Measurements from ENCODE around the gene ALMS1.
"Not testable (repeated sequence)": the region's sequence is repeated elsewhere in the genome, so short reads cannot be mapped to it uniquely, and the experiment has no call there.

ALMS1 gene

DNA sequence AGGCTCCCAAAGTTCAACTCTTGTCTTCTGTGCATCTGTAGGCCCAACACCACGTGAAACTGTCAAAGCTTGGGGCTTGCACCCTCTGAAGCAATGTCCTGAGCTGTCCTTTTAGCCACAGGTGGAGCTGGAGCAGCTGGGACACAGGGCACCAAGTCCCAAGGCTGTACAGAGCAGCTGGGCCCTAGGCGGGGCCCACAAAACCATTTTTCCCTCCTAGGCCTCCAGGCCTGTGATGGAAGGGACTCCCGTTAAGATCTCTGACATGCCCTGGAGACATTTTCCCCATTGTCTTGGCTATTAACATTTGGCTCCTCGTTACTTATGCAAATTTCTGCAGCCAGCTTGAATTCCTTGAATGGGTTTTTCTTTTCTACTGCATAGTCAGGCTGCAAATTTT lies 145.1 kb downstream of the ALMS1 start:
- DNase-seq: not testable (repeated sequence)

DNA sequence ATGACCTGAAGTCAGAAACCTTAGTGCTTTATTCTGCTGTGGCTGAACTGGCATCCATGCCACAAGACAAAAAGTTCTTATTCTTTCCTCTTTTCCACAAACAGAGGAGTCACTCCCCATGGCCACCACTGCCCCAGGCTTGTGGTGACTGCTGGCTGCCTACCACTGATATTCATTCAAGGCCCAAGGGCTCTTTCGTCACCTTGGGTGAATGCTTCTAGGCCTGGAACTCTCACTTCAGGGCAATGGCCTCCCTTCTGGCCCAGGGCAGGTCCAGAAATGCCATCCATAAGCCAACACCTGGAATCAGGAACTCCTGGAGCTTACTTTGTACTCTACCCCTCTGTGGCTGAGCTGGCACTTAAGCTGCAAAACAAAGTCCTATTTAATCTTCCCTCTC lies 146.7 kb downstream of the ALMS1 start:
- no peak for DNase-seq

DNA sequence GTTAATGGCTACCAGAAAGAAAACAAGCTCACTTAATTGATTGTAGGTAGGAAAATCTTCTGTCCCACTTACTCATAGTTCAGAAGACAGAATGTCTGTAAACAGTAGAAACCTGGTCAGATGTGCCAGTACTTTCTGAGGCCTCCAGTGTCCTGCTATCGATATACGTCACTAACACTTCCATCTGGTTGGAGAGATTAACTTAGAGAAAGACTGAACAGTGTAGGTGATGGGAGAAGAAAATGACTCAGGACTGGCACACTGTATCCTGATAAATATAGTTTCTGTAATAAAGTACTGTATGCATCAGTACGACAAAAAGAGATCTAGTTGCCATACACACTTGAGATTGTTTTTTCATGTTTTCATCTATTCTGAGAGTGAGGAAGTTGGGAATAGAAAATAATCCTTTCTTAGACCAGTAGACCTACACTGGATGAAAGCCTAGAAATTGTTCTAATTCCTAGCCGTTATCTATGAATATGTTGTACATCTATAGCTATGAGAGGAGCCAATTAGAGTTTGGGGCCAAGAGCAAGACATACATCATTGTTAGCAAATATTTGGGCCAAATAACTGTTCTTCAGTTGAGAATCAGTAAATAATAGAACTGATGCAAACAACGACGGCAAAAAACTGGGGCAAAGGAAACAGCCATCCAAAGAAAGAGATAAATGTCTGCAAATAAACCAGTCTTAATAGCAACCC lies 150.7 kb downstream of the ALMS1 start:
- no peak for DNase-seq

DNA sequence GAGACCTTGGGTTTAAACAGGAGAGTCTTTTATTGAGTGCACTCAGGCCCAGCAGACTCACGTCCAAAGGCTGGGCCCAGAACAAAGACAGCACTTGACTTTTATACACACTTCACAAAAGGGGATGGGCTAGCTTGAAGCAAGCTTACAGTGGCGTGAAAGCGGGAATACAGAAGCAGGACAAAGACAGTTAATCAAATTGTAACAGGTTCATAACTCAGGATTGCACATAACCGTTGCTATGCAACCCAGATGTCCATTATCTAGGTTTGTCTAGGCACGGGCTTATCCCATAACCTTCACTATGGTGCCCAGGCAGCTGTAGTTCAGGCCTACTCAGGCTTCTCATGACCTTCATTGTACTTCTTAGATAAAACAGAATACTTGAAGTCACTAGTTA lies 175.2 kb downstream of the ALMS1 start:
- not testable (repeated sequence) for DNase-seq

DNA sequence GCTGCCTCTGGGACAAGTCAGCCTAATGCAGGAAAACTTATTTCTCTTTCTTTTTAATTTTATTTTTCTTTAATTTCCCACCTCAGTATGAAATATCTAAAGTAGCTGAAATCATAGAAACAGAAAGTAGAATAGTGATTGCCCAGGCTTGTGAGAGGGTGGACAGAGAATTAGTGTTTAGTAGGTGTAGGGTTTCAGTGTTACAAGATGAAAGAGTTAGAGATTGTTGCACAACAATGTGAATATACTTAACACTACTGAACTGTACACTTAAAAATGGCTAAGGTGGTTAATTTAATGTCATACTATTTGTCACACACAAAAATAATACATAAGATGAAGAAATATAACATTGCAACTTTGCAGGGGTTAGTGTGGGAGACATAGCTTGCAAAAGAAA lies 175.8 kb downstream of the ALMS1 start:
- DNase-seq: no peak

DNA sequence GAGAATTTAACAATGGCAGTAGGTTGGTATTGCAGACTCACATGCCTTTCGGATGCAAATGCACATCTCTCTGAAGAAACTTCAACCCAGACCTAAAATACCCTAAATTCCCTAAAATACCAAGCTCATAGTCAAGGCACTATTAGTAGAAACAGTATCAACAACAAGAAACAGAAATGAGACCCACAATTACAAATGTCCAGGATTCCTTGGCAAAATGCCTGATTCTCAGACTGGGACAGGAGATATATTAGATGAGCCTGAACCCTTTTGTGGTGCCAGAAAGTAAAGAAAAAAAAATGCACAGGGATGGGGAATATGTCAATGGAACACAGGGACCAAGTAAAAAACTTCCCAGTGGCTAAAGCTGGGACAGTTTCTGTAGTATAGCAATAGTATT lies 179.3 kb downstream of the ALMS1 start:
- no peak for DNase-seq

DNA sequence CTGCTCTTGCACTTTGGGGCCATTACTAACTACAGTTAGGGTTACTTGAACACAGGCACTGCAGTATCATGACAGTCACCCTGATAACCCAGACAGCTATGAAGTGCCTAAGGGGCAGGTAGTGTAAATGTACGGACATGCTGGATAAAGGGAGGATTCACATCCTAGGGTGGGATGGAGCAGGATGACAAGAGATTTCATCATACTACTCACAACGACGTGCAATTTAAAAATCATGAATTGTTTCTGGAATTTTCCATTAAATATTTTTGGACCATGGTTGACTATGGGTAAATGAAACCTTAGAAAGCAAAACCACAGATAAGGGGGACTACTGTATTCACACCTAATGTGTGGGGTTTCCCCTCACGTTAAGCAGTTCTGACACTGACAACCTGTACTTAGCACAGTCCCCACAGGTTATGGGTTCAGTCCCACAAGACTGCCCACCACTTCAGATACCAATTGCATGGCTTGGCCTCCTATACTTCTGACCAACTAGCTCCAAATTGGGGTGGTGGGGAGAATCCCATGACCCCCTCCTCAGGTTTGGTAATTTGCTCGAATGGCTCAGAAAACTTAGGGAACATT lies 180.7 kb downstream of the ALMS1 start:
- no peak for DNase-seq

DNA sequence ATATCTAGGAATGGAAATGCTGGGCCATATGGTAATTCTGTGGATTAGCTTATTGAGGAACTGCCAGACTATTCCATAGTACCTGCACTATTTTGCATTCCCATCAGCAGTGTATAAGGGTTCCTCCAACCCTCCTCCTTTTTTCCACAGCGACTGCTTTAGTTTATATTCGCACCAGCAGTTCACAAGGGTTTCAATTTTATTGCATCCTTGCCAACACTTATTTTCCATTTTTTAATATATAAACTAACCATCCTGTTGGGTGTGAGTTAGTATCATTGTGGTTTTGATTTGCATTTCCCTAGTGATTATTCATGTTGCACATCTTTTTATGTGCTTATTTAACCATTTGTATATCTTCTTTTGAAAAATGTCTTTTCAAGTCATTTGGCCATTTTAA lies 189.6 kb downstream of the ALMS1 start:
- no peak for DNase-seq

DNA sequence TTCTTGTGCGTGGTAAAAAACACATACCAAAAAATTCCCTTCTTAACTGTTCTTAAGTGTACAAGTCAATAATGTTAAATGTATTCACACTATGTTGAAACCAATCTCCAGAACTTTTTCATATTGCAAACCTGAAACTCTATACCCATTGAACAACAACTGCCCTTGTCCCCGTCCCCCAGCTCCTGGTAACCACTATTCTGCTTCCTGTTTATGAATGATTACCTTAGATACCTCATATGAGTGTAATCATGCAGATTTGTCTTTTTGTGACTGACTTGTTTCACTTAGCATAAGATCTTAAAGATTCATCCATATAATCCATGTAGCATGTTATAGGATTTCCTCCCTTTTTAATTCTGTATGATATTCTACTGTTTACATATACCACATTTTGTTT lies 196.7 kb downstream of the ALMS1 start:
- DNase-seq: no peak

DNA sequence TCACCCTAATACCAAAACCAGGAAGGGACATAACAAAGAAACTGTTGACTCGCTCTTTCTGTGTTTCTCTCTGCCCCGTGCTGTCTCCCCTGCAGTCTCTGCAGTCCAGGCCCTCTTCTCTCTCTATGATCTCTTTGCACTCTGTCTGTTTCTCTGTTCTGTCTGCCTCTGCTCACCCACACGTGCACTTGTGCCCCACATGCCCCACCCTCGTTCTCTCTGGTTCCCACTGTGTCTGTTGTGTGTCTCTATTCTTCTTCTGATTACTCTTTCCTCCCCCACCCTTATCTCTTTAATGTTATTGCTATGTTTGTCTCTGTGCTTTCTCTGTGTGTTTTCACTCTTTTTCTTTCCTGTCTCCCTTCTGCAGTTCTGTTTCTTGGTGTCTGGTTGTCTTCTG lies 202.5 kb downstream of the ALMS1 start:
- no peak for DNase-seq

DNA sequence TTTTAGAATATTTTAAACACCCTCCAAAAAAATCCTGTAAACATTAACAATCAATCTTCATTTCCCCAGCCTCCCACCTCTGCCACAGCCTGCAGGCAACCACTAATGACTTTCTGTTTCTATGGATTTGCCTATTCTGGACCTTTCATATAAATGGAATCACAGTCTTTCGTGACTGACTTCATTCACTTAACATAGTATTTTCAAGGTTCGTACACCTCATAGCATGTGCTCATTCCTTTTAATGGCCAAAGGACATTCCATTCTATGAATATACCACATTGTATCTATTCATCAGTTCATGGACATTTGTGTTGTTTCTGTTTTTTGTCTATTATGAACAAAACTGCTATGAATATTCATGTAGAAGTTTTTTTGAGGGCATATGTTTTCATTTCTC lies 208.0 kb downstream of the ALMS1 start:
- no peak for DNase-seq

DNA sequence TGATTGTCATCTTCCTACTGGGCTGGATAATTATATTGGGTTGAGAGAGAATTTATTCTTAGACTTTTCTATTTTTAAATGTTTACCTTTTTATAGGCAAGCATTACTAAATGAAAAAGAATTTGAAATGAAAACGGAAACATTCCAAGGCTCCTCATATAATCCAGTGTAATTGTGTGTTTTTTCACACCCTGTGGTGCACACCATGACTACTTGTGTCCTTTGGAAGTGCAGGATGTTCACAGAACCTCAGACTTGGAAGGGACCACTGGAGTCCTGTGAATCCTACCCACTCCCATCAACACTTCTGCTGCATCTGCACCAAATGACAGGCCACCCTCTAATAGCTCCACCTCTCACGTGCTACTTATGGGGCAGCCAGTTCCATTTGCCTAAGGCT lies 208.6 kb downstream of the ALMS1 start:
- DNase-seq: no peak

DNA sequence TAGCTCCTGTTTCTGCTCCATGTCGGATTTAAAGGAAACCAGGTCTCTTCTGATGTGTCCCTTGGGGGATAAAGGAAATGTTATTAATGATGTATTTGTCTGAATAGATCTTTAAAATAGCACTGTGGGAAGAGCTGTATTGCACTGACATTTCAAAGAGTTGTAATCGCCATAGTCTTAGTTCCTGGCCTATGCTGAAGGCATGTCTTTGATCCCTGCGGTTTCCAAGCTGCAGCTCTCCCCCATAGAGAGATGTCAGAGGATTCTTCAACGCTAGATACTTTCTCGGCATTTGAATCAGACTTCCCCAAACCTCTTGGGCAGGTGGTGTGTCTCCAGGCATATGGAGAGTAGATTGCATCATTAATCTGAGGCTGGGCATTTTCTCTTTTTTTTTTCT lies 216.1 kb downstream of the ALMS1 start:
- no peak for DNase-seq

DNA sequence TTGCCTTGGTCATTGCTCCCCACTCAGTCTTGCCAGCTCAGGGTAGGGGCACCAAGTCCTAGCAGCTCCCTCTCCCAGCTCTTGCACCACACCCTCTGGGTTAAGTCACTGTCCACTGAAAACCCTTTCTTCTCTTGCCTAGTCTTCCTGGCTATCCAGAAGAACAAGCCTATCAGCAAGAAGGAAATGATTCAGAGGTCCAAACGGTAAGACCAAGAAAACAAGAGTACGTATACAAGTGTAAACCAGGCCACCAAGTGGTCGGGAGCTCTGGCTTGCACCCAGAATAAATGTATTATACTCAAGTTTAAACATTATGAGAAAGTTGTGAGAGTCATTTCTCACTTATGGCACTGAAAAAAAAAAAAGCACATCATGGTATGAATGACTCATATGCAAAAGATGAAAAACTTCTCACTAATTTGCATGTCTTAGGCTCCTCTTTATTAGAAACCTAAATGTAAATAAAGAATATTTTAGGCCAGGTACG lies 217.5 kb downstream of the ALMS1 start:
- DNase-seq: not testable (repeated sequence)

DNA sequence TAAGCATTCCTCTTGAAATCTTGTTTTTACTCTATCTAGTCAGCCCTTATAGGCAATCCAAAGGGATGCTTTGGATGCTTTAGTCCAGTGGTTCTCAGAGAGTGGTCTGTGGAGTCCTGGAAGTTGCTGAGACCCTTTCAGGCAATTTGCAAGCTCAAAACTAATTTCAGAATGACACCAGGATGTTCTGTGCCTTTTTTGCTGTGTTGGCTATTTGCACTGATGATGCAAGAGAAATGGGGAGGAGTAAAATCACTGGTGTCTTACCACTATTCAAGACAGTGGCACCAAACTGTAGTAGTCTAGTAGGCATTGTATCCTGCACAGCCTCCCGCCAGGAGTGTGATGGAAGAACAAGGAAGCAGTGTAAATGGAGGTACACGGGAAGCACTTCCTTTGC lies 219.0 kb downstream of the ALMS1 start:
- DNase-seq: not testable (repeated sequence)

DNA sequence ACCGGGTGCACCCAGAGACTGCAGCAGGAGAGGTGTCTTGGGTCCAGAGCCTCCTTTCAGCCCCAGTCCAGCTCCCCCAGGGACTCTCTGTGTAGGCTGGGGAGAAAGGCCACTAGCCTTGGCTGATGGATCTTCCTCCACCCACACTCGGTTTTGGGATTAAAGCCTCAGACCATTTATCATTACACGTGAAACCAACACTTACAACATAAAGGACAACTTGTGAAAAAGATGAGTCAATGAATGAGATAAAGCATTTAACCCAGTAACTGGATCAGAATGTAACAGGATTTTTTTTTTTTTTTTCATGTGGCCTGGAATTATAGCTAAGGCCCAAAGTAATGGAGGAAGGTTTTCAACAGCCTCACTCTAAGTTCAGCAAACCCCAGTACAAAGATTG lies 224.5 kb downstream of the ALMS1 start:
- DNase-seq: no peak

DNA sequence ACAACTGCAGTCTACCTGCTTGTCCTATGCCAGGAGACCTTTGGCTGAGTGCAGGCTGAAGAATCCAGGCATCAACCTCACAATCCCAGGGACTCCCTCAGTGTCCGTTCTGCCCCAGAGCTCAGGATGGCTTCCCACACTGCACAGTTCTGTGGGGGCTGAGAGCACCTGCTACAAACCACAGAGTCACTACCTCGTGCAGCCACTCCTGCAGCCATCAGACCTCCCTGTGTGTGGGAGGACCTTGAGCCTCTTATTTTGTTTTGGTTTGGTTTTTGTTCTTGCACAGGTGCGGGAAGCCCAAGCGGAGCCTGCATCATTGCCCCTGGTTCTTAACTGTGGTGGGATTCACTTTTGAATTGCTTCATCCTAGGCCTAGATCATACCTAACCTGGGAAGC lies 225.6 kb downstream of the ALMS1 start:
- DNase-seq: no peak

DNA sequence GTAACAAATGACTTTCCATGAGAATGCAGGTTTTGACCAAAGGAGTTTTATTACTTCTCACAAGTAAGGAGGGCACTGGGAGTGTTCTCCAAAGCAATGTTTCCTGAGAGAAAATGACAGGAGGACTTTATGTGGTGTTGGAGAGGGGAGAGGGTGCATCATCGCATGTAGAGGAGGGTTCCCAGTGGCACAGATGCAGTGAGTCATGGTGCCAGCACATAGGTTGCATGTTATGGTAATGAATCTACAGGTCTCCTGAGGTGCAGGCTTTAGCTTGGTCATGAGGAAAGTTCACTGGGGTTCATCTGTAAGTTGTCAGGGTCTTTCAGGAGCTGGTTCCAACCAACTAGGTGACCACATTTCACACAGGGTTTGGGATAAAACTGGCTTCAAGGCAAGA lies 226.2 kb downstream of the ALMS1 start:
- DNase-seq: no peak

DNA sequence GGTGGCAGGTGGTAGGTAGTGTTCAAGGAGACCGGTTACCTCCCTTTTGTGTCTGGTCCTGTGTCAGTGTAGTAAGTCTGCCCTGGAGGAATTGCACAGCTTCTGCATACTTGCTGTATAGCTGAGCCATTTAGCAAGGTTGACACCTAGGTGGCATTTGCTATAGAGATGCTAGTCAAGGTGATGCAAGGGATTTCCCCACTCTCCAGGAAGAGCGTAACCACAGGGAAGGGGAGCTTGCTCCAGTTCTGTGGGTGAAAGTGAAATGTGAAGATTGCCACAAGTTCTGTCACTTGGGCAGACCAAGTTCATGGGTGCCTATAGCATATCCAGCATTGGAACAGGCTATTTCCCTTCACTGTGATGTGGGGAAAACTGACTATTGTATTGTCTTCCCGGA lies 228.5 kb downstream of the ALMS1 start:
- no peak for DNase-seq

DNA sequence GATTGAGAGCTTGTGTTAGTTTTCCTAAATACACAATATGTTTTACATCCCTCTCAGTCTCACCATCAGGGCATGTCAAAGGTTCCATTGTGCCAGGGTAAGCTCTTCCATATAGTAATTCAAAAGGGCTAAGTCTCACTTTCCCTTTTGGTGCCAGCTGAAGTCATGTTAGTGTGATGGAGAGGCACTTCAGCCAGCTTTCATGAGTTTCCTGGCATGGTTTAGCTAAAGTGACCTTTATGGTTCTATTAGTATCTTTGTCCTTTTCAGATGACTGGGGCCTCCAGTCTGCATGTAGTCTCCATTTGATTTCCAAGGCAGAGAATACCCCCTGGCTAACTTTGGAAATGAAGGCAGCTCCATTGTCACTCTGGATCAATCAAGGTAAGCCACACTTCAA lies 229.4 kb downstream of the ALMS1 start:
- DNase-seq: no peak

DNA sequence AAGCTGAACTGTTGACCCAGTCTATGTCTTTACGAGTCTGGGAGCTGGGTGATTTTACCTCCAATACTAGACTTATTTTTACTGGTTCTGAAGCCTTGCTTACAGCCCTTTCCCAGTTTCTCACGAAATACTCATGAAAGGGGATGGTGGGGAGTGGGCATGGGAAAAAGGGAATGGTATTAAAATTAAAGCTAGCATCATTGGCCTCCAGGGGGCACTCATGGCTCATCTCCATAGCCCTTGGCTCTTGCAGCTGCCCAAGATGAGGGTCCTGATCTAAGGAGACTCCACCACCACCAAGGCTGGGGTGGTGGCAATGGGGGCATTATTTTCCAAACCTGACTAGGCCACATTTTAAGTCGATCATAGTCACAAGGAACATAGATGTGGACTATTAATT lies 234.3 kb downstream of the ALMS1 start:
- DNase-seq: not testable (repeated sequence)

DNA sequence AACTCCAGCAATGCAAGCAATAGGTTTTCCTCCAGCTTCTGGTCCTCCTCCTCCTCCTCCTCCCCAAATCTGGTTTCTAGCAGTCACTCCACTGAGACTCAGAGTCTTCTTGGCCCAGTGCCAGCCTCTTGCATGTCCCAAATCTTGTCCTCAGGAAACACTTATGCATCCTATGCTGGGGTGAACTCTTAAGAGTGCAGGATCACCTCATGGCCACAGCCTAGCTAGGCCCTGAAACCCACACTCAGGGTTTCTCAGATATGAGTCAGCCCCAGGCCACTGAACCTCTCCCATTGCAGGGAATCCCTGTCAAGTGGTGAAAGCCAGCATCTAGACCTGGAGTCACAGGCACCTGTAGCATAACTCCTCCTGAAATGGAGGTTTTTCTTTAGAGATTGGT lies 238.4 kb downstream of the ALMS1 start:
- not testable (repeated sequence) for DNase-seq

DNA sequence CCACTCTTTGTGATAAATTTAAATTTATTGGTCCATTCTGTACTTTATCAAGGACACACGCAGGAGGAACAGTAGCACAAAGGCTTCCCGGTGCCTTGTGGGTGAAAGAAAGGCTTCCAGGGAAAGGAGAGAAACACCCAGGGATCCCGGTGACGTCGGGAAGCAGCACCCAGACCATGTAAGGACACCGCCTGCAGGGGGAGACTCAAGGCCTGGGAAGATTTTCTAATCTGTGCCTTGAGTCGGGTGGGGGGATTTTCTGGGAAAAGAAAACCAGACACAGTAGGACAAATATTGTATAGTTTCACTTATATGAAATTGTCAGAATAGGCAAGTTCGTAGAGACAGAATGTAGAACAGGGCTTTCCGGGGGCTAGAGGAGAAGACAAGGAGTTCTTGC lies 239.0 kb downstream of the ALMS1 start:
- DNase-seq: not testable (repeated sequence)

DNA sequence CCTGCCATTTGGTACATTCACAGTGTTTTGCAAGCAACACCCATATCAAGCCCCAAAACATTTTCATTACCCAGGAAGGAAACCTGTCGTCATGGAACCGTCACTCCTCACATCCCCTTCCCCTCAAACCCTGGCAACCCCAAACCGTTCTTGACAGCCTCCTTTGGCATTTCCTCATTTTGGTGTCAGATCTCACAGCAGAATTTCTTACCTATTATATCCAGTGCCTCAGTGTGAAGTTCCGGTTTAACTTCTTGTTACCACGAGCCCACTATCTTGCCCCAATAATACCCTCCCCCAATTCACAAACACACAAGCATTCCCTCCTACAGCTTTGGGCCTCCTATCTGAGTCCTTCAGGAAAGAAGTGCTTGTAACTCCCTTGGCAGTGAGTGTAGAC lies 240.6 kb downstream of the ALMS1 start:
- not testable (repeated sequence) for DNase-seq

DNA sequence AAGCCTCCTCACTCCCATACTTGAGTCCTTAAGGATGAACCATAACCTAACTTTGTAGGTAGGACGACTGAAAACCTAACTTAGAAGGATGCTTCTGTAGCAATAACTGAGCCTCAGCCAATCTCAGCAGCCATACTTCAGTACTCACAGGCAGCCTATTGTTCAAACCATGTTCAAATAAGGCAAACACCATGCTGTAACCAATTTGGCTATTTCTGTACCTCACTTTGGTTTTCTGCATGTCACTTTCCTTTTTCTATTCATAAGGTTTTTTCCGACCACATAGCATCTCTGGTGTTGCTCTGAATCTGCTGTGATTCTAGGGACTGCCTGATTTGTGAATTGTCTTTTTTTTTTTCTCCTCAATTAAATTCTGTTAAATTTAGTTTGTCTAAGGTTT lies 242.9 kb downstream of the ALMS1 start:
- not testable (repeated sequence) for DNase-seq
